GM21717 (cell line): ENCODE results near the gene EDN3.

Experiments
- ATAC-seq: cut with Tn5 transposase; IDR thresholded peaks from one replicate; pipeline ENCODE4 v1.9.1; 2021; ENCODE audit warnings: mild to moderate bottlenecking, moderate library complexity; ENCODE audit not compliant: unreplicated experiment

EDN3 gene

DNA sequence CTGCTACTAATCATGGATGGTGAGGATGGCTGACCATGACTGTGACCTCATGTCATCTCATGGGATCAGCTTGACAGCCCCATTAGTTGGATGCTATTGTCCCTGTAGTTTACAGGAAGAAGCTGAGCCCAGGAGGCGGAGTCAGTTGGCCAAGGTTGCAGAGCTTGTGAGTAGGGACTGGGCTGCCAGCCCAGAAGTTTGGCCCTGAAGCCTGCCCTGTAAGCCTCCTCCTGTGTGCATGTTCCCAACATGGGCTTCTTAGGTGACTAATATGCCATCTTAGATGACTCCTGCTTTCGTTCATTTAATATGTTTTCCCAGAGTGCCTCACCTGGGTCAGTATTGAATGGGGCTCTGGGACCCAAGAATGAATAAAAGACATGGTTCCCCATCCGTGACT lies 6.9 kb downstream of the EDN3 start:
- no peak for ATAC-seq

DNA sequence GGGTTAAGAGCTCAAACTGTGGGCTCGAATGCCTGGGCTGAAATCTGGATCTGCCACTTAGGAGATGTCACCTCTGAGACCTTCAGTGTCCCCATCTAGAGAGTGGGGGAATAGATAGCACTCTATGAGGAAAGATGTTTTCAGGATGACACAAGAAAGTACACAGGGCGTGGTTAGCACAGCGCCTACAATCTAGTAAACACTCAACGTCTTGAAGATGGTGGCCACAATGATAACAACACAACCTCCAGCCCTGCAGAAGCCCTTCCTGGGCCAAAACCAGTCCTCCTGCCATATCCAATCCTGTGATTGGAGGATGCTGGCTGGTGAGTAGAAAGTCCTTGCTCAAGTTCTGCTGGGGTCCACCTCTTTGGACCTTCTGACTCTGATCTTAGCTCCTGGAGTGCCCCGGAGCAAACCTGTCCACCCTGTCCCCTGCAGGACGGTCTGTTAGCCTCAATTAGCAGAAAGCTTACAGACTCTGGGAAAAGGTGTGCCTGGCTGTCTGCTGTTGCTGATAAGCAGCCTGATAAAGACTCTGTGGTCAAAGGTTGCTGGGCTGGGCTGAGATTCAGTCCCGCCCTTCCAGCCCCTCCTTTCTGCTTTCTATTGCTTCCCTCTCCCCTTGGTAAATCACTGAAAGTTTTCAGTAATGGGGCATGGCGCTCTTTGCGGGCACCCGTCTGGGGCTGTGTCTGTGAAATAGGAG lies 8.2 kb downstream of the EDN3 start:
- no peak for ATAC-seq

DNA sequence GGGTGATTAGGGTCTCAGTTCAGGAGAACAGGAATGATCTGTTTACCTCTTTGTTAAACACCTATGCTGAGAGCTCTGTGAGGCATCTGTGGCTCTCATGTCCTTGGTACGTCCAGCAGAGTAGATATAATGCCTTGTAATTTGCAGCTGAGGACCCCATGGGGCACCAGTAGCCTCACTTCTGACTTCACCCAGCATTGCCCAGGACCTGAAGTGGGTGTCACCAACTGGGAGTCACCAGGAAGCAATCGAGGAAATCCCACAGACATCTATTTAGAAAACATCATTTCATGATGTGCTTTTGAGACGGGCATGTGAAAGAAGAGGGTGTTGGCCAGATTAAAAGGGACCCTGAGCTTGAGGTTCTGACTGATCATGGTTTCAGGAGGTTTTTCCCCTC lies 8.8 kb downstream of the EDN3 start:
- ATAC-seq, result no peak

DNA sequence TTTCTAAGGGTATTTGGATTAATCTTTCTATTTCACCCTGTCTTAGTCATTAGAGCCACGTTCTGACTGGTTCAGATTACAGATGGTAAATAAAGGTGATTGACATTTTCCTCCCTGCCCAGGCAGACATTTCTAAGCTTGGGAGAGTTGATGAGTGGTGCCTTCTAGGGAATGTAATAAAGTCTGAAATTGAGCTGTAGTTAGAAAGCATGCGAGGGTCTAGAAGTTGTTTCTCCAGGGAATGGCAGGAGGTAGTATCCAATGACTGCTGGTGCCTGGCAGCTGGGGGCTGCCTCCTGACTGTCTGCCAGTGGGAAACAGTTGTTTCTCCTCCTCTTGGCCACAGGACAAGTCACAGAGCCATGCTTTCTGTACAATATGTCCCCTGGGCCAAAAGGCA lies 14.6 kb downstream of the EDN3 start:
- no peak for ATAC-seq

DNA sequence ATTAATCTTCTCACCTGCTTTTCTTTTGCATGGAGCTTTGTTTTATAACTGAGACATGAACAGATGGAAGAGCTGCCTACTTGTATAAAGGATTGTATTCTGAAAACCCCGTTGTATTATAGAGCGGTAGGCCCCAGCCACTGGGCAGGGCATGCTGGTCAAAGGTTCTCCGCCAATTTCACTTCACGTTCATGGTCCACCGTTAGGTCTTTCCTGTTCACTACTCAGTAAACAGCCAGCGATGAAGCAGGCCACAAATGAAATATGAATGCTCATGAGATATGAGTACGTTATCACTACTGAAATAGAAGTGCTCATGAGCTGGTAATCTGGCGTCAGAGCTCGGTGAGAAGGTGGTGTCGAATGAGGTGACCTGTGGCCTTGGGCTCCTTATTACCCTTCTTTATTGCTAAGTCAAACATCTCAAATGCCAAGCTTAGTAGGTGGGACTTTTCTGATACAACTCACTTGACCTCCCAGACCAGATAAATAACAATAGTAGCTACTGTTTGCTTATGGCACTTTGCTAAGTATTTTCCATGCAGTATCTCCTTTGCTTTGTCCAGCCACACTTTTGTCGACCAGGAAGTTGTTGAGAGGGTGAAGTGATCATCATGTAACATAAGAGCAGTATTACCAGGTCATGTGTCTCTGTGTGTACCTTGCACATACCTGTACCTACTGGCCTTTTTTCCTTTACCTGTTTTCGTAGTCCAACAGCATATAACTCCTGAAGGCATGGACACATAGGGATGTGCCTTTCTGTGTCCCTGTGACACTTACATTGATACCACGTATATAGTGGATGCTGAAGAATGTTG lies 16.7 kb downstream of the EDN3 start:
- no peak for ATAC-seq

DNA sequence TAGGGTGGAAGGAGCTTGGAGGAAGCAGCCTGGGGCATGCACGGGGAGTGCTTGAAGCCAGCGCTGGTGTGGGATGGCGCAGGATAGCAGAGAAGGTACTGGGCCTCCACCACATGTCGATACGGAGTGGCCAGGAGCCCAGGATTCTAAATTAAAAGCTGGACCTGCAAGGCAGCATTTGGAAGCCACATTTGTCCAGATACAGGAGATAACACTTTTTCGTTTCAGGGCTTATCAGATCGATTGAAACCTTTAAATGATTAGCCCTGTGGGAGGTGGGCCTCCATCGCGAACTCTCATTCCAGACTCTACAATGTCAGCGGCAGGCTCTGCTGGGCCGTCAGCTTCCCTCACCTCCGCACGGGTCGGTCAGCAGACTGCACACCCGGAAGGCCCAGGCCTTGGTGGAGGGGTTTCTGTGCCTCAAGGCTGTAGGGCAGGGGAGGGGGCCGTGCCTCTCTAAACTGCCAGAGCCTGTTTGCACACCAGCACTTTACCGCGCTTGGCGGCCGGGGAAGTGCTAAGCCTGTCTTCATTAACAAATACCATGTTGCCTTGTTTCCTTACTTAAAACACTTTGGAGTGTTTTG lies 17.9 kb downstream of the EDN3 start:
- no peak for ATAC-seq

DNA sequence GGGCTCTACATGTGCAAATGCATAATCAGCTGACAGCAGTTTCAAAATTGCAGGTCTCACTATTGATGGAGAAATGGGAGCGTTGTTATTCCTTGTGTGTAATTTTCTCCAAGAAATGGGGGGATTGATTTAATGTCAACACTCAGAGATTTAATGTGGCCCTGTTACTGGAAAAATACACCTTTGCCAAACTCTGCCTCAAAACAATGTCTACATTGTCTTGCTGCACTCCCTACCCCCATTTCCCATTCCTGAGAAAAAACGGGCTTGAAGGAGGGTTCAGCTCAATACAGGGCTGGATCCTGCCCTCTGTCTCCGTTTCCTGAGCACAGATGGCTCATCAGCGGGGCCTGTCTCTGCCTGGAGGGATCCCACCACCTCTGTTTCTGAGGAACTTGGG lies 18.4 kb downstream of the EDN3 start:
- no peak for ATAC-seq

DNA sequence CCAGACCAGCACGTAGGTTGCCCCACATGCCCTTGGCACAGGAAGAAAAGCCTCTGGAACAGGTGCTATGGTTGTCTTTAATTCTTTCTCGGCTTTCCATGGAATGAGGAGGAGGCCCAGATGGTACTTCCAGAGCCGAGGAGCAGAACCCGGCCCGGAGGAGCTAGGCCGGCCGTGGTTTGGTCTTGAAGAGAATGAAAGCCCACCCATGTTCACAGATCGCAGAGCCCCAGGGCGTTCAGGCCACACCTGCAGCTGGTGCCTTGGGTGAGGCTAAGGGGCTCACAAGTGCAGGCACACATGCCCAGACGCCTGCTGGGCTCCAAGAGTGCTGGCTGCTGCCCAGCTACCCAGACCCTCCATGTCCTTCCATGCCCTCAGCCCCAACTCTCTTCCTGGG lies 20.0 kb downstream of the EDN3 start:
- ATAC-seq, result no peak

DNA sequence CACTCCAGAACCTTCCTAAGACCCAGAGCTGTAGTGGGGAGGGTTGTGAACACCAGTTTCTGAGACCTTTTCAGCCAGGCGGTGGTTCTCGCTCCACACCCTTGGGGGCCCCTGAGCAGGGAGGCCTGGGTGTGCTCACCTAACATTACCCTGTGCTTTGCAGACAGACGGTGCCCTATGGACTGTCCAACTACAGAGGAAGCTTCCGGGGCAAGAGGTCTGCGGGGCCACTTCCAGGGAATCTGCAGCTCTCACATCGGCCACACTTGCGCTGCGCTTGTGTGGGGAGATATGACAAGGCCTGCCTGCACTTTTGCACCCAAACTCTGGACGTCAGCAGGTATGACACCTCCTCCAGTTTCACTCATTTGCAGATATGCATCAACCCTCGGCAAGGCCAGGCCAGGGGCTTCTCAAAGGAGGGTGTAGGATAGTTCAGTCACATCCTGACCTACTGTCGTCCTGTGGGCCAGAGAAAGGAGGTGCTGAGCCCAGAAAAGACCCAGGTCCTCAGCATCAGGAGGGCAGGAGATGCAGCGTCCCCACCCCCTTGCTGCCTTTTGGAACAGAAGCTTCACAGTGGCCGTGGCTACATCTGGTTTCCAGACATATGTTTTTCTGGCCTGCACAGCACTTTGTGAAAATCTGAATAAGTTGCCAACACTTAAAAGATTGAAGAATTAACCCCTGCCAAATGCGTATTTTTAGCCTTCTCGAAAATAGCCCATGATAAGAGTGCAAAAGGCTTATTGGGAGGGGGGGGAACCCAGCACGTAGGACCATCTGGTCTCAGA lies 20.6 kb downstream of the EDN3 start:
- no peak for ATAC-seq

DNA sequence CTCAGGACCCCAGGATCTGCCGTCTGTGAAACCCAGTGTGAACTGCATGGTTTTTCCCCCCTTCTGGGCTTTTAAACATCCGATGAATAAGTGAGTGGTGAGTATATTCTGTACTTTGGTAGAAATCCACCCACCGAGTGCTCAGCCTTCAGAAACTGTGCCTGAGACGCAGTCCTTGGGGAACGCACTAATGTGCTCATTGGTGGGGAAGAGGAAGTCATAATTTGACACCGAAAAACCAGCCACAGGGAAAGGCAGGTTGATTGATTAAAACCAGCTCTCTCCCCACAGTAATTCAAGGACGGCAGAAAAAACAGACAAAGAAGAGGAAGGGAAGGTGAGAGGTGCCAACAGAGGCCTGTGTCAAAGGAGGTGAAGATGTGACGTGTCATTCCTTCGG lies 21.7 kb downstream of the EDN3 start:
- no peak for ATAC-seq

DNA sequence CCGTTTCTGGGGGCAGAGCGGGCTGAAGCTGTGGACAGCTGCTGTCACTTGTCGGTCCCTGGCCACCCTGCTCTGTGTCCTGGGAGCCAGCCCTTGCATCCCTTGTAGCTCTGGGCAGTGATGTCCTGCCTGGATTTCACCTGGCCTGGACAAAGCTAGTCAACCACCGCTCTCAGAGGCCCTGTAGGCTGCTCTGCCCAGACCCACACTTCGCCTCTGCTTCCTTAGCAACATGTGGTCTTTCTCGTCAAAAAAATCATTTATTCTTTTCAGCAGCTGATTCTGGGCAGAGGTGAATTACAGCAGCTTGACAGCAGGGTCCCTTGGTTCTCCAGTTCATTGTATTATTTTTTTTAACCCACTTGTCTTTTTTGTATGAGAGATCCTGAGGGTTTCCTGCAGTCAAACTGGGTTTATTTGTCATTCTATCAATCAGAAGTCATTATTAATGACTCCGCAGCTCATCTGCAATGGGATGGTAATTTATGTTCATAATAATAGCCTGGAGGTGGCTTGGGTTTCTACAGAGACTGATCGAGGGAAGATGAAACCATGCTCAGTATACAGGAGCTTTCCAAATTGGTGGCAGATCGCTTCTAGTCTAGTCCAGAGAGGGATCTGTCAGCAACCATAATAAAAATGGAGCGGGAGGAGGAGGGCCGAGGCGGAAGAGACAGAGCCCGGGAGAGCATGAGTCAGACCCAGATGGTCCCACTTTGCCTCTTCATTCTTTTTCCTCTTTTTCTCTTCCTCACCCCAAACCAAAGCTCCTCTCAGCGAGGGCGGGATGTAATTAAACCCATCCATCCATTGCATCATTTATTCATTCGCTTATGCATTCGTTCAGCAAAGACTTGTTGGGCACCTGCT lies 22.4 kb downstream of the EDN3 start:
- ATAC-seq, result no peak

DNA sequence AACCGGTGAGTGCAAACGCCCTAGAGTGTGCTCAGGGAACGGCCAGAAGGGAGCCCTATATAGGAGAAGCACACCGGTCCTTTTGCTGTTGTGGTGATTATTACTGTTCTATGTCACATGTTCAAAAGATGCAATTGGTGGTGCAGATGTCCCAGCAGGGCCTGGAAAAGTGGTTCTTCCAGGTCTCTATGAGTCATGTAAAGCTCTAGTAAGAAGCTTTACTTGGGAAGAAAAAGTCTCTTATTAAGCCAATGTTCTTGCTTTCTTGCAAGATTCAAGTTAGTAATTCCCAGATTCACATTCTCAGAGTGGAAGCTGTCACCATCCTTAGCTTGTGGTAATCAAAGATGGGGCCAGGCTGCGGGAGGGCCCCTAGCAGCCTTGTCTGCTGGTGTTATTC lies 23.3 kb downstream of the EDN3 start:
- ATAC-seq, result no peak

DNA sequence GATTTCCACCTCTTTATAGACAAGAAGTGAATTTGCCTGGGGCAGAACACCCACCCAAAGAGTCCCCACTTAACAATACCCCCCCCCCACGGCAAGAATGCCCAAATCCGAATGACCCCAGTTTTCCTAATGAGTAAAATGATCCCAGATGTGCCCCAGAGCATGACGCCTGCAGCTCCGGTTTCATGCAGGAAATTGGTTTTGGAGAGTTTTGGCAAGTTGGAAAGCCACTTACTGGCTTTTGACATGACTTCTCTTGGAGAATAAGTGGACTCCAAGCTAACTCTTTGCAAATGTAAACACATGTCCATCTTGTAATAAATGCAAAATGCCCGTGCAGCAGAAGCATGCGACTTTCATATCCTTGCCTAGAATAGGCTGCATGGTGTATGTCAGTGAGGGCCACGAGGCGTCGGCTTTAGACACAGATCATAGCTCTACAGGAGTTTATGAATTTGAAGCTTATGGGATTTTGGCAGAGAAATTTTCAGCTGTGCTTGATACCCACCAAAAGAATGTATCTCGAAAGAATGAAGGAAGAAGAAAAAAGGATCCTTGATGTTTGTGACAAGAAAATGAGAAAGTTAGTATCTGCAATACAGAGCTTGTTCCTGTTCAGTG lies 24.2 kb downstream of the EDN3 start:
- ATAC-seq, result no peak

DNA sequence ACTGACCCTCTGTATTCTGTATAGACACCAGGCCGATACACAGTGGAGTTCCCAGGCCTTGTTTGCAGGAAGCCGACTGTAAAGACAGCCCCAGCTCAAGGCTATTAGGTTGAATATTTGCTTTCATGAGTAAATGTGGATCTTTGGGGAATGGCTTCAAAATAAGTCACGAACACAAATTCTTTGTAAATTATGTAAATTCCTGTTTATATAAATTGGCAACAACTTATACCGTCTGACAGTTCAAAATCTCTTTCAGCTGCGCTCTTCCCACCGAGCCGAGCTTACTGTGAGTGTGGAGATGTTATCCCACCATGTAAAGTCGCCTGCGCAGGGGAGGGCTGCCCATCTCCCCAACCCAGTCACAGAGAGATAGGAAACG lies 24.7 kb downstream of the EDN3 start:
- ATAC-seq, result no peak

DNA sequence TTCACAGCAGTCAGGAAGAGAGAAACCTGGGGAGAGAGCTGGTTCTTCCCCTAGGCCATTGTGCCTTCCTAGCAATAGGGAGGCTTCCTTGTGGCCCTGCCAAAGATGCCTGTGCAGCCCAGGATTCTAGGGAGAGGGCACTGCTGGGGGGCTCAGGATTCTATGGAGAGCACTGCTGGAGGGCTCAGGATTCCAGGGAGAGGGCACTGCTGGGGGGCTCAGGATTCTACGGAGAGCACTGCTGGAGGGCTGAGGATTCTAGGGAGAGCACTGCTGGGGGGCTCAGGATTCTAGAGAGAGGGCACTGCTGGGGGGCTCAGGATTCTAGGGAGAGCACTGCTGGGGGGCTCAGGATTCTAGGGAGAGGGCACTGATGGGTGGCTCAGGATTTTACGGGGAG lies 25.8 kb downstream of the EDN3 start:
- ATAC-seq, result no peak

DNA sequence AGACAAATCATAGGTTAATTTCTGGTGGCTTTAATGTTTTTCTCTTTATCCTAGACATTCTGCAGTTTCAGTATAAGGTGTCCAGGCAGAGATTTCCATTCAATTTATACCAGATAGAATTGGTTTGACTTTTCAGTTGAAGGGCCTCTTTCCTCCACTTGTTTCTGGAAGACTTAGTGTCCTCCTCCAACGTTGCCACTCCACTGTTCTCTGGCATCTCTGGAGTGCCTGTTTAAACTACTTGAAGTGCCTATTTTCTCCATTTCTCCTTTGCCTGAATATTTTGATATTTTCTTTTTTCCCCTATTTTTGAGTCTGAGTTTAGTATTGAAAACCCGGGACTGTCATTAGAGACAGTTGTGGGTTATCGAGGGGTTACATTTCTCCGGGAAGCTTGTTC lies 27.7 kb downstream of the EDN3 start:
- no peak for ATAC-seq

DNA sequence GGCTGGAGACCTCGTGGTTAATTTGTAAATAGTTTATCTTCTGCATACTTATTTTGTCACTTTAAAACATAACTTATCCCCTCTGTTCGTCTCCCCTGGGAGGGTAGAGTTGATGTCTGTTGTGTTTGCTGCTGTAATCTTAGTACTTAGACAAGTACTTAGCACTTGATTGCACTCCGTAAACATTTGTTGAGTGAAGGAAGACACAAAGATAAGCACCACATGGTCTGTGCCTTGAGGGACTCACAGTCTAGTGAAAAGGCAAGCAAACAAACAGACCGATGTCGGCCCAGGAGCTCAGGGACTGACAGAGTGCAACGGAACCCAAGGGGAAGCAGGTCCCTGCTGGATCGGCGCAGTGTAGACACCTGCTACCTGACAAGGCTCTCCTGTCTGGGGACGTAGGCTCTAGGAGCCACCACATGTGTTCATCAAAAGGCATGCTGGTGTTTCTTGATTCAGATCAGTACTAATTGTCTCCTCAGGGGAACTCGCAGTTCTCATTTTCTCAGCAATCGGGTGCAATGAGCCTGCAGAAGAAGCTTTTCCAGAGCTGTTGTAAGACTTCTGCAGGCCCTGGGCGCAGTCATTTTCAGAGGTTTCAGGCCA lies 31.4 kb downstream of the EDN3 start:
- ATAC-seq, result no peak

DNA sequence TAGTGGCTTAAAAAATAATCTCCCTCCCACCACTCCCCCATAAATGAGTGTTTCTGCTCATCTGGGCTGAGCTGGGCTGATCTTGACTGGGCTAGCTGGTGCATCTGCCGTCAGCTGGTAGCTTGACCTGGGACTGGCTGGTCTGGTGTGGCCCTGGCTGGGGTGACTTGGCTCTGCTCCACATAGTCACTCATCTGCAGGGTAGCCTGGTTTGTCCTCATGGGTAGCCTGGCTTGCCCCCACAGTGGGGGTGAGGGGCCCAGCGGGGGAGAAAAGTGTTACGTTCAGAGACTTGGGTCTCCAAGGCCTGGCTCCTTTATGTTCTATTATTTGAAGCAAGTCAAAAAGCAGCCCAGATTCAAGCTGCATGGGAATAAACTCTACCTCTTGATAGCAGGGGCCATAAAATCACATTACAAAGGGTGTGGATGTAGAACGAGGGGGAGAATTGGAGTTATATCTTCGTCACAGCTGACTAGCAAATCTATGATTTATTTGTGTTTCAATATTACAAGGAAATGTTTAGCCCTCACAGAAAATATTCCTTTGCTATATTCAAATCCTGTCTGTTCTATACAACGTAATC lies 32.9 kb downstream of the EDN3 start:
- ATAC-seq, result no peak

DNA sequence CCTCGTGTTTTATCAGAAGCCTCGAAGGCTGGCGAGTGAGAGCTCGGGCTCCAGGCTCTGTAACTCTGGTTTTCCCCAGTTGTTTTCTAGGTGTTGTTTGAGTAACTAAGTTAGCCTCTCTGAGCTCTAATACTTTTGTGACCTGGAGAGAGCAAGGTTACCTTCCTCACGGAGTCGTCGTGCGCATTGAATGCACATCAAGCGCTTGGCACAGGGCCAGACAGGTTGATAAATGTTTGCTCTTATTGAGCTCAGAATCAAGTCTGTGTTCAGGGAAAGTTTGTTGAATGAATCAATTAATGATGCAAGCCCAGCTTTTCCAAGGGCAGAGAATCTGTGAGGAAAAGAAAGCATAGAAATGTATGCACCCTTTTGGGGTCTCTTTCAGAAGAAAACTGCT lies 33.5 kb downstream of the EDN3 start:
- no peak for ATAC-seq
